Breast epithelium (tissue), 4 donors: ENCODE measurements around the gene ITM2B. TPM values are rescaled to one million over a fixed set of nuclear protein-coding genes. Genes with fewer than 3 reads are reported as not detected.

Experiments used
- DNase-seq, 2 donors: peaks; one replicate each; pipeline ENCODE4 v3.0.0-alpha.2; 2019; ENCODE audit warnings: low spot score in 2 of 2
- H3K27ac ChIP-seq, 2 donors: fragments of 200-600 bp; sonication (generic) in 1 of 2; one replicate each; pipeline ENCODE4 v1.5.1; 2016 to 2019; ENCODE audit warnings: mild to moderate bottlenecking in 1 of 2
- H3K27me3 ChIP-seq, 2 donors: fragments of 200-600 bp; sonication (generic) in 1 of 2; one replicate each; pipeline versions ENCODE4 v1.5.1 to v1.6.0; 2017 to 2019; ENCODE audit warnings: control low read depth in 1 of 2, mild to moderate bottlenecking in 1 of 2
- H3K36me3 ChIP-seq: fragments of 200-600 bp; one replicate; pipeline ENCODE4 v1.5.1; 2019
- H3K4me1 ChIP-seq, 2 donors: fragments of 200-600 bp; sonication (generic); one replicate each; pipeline ENCODE4 v1.5.1; 2016 to 2019; ENCODE audit warnings: control low read depth in 1 of 2
- H3K4me3 ChIP-seq, 3 donors: fragments of 200-600 bp; sonication (generic); 1 replicate in 2 of 3; 2 replicates in 1 of 3; pipeline ENCODE4 v1.5.1; 2016 to 2019; ENCODE audit warnings: mild to moderate bottlenecking in 3 of 3, moderate library complexity in 2 of 3
- H3K9me3 ChIP-seq, 2 donors: fragments of 200-600 bp; sonication (generic) in 1 of 2; one replicate each; pipeline ENCODE4 v1.5.1; 2016 to 2019; ENCODE audit warnings: control low read depth in 1 of 2
- CTCF ChIP-seq, 3 donors: fragments of 450-650 bp; IDR thresholded peaks; one replicate each; pipeline ENCODE4 v1.5.1; 2016 to 2017; ENCODE audit warnings: antibody characterized with exemption in 3 of 3, mild to moderate bottlenecking in 3 of 3, moderate library complexity in 3 of 3
- POLR2A ChIP-seq: fragments of 450-650 bp; IDR thresholded peaks from one replicate; pipeline ENCODE4 v1.6.1; 2016; ENCODE audit warnings: antibody characterized with exemption, mild to moderate bottlenecking, moderate library complexity
- POLR2AphosphoS5 ChIP-seq, 3 donors: sonication (generic); formaldehyde crosslinking; IDR thresholded peaks; one replicate each; pipeline ENCODE4 v1.6.1; 2017; ENCODE audit warnings: antibody characterized with exemption in 3 of 3
- intact Hi-C: fragments of 100-400 bp; cut with DNase I; formaldehyde crosslinking; loops from one replicate; pipeline ENCODE4 v1.15.1; 2023; ENCODE audit warnings: low total_unique reads
- total RNA-seq, 3 donors: library from RNA; depleted of rRNA; stranded (reverse); fragments of >200 nt; gene quantifications; one replicate each; pipeline ENCODE4 v1.1.0, GENCODE V29; 2016

Gene ITM2B
- total RNA-seq, 3 donors from 2014 or later = 369 to 727 (median 475) TPM

- H3K27me3 ChIP-seq = no peaks in the 10 kb centered on the region
- H3K4me1 ChIP-seq = peaks cover 0 to 4% of the 10 kb centered on the region in 2 donors
- H3K27ac ChIP-seq = no peak overlapping the region
- H3K36me3 ChIP-seq = no peaks in the 10 kb centered on the region
- intact Hi-C loops = no loop called here
- no peaks in the 10 kb centered on the region for H3K9me3 ChIP-seq
- TF ChIP-seq POLR2AphosphoS5 (IDR thresholded peaks at IDR 0.05) (no peak), POLR2A (no peak), CTCF (IDR thresholded peaks at IDR 0.05) (no peak)
- DNase-seq = no peak
- H3K4me3 ChIP-seq = no peak overlapping the region
Observed at GRCh38 chr13:48246102-48246501, 13.1 kb downstream of the ITM2B start.

GRCh38 chr13:48249018-48249417, 16.0 kb downstream of the ITM2B start:
- H3K4me3 ChIP-seq = no peak overlapping the region
- H3K36me3 ChIP-seq = no peaks in the 10 kb centered on the region
- H3K27ac ChIP-seq = peak overlapping the region in 1 of 2 donors; percentile 14
- intact Hi-C loops = no loop called here
- no peaks in the 10 kb centered on the region for H3K27me3 ChIP-seq
- TF ChIP-seq POLR2A (no peak), POLR2AphosphoS5 (IDR thresholded peaks at IDR 0.05) (no peak), CTCF (IDR thresholded peaks at IDR 0.05) (no peak)
- H3K9me3 ChIP-seq = no peaks in the 10 kb centered on the region
- H3K4me1 ChIP-seq = peaks cover 0 to under 1% of the 10 kb centered on the region in 2 donors
- DNase-seq = no peak

- peaks cover 2% of the 10 kb centered on the region for H3K36me3 ChIP-seq
- TF ChIP-seq CTCF (IDR thresholded peaks at IDR 0.05) = no peak
- TF ChIP-seq POLR2AphosphoS5 (IDR thresholded peaks at IDR 0.05) = no peak
- no peak for TF ChIP-seq POLR2A
- intact Hi-C loops = no loop called here
- no peaks in the 10 kb centered on the region for H3K4me1 ChIP-seq
- no peaks in the 10 kb centered on the region for H3K27me3 ChIP-seq
- H3K9me3 ChIP-seq = no peaks in the 10 kb centered on the region
- no peak for DNase-seq
- H3K4me3 ChIP-seq = no peak overlapping the region
- peak overlapping the region in 1 of 2 donors; percentile 46 for H3K27ac ChIP-seq
Observed at GRCh38 chr13:48251611-48252081, 18.6 kb downstream of the ITM2B start.

GRCh38 chr13:48252176-48252575, 19.2 kb downstream of the ITM2B start:
- no peak for TF ChIP-seq POLR2A
- TF ChIP-seq CTCF (IDR thresholded peaks at IDR 0.05) = no peak
- no peak for TF ChIP-seq POLR2AphosphoS5 (IDR thresholded peaks at IDR 0.05)
- intact Hi-C loops = no loop called here
- H3K27me3 ChIP-seq = no peaks in the 10 kb centered on the region
- H3K4me3 ChIP-seq = peak overlapping the region in 1 of 3 donors; percentile 2
- peak overlapping the region in 1 of 2 donors; percentile 46 for H3K27ac ChIP-seq
- peaks cover 7% of the 10 kb centered on the region for H3K36me3 ChIP-seq
- no peak for DNase-seq
- no peaks in the 10 kb centered on the region for H3K4me1 ChIP-seq
- no peaks in the 10 kb centered on the region for H3K9me3 ChIP-seq

GRCh38 chr13:48253849-48254248, 20.8 kb downstream of the ITM2B start:
- TF ChIP-seq CTCF (IDR thresholded peaks at IDR 0.05) (no peak), POLR2A (no peak), POLR2AphosphoS5 (IDR thresholded peaks at IDR 0.05) (no peak)
- H3K9me3 ChIP-seq = no peaks in the 10 kb centered on the region
- H3K27me3 ChIP-seq = no peaks in the 10 kb centered on the region
- no peaks in the 10 kb centered on the region for H3K4me1 ChIP-seq
- H3K27ac ChIP-seq = no peak overlapping the region
- H3K4me3 ChIP-seq = no peak overlapping the region
- DNase-seq = no peak
- intact Hi-C loops = no loop called here
- H3K36me3 ChIP-seq = peaks cover 11% of the 10 kb centered on the region
